H1 (cell line): ENCODE results near the gene UBAC1. TPM values are rescaled to one million over a fixed set of nuclear protein-coding genes. Genes with fewer than 3 reads are reported as not detected.

ENCODE experiments used
- CTCF ChIA-PET: fragments of 300-600 bp; sonication (Branson Sonifier 250); formaldehyde crosslinking; loops from one replicate; lab custom pipeline; 2021; ENCODE audit not compliant: partially characterized antibody; lab: Charles Lee
- POLR2A ChIA-PET: fragments of 300-600 bp; sonication (Branson Sonifier 250); formaldehyde crosslinking; loops from one replicate; lab custom pipeline; 2021; ENCODE audit warnings: inconsistent platforms; ENCODE audit not compliant: partially characterized antibody; lab: Charles Lee
- DNase-seq, 2 experiments: peaks; one replicate each; pipeline versions ENCODE4 v3.0.0 to v3.0.0-alpha.2; 2010 to 2022; ENCODE audit warnings: low spot score in 2 of 2, low read depth in 1 of 2, mixed read lengths in 1 of 2
- FAIRE-seq: peaks from 2 replicates; lab custom pipeline; 2011; peaks lifted over from hg19 to GRCh38; lab: Jason Lieb, UNC
- H2AFZ ChIP-seq: 2 replicates; pipeline ENCODE4 v1.8.1; 2012; ENCODE audit warnings: low read length, inconsistent platforms
- H2AK5ac ChIP-seq: 2 replicates; pipeline ENCODE4 v1.6.1; 2013; ENCODE audit warnings: low read depth, low read length
- H2BK120ac ChIP-seq: replicated peaks from 2 replicates; pipeline ENCODE3; 2013; ENCODE audit warnings: low read depth, low read length, inconsistent platforms
- H2BK12ac ChIP-seq: 2 replicates; pipeline ENCODE4 v1.6.1; 2013; ENCODE audit warnings: low read depth, low read length
- H2BK15ac ChIP-seq: 2 replicates; pipeline ENCODE4 v1.6.1; 2013; ENCODE audit warnings: low read length
- H2BK20ac ChIP-seq: 2 replicates; pipeline ENCODE4 v1.6.1; 2013; ENCODE audit warnings: low read length
- H2BK5ac ChIP-seq: 2 replicates; pipeline ENCODE4 v1.6.1; 2013; ENCODE audit warnings: low read depth, low read length
- H3K14ac ChIP-seq: 2 replicates; pipeline ENCODE4 v1.6.1; 2013; ENCODE audit warnings: inconsistent platforms; ENCODE audit not compliant: insufficient read length
- H3K18ac ChIP-seq: 2 replicates; pipeline ENCODE4 v1.6.1; 2013; ENCODE audit warnings: low read length; ENCODE audit errors: extremely low read depth
- H3K23ac ChIP-seq: 2 replicates; pipeline ENCODE4 v1.6.1; 2013; ENCODE audit warnings: inconsistent platforms; ENCODE audit not compliant: insufficient read length
- H3K23me2 ChIP-seq: 2 replicates; pipeline ENCODE4 v1.6.1; 2013; ENCODE audit warnings: low read depth, low read length
- H3K27ac ChIP-seq: 2 replicates; pipeline ENCODE4 v1.6.1; 2011; ENCODE audit warnings: low read depth, low read length, inconsistent platforms
- H3K27me3 ChIP-seq, 4 experiments: replicated peaks in 1 of 4; 1 replicate in 1 of 4; 2 replicates in 3 of 4; pipeline versions ENCODE4 v1.6.1 to v1.8.1; 2011 to 2013; ENCODE audit warnings: low read length in 3 of 4, mild to moderate bottlenecking in 3 of 4, inconsistent platforms in 2 of 4, mixed read lengths in 2 of 4, moderate library complexity in 1 of 4; ENCODE audit not compliant: control insufficient read depth in 3 of 4, insufficient read depth in 3 of 4; ENCODE audit errors: extremely low read depth in 1 of 4
- H3K36me3 ChIP-seq, 4 experiments: 2 replicates each; pipeline versions ENCODE4 v1.6.1 to v1.8.1; 2011 to 2013; ENCODE audit warnings: mild to moderate bottlenecking in 4 of 4, low read length in 3 of 4, moderate library complexity in 2 of 4, control low read depth in 1 of 4, inconsistent platforms in 1 of 4; ENCODE audit not compliant: insufficient read depth in 4 of 4, control insufficient read depth in 2 of 4
- H3K4ac ChIP-seq: replicated peaks from 2 replicates; pipeline ENCODE3; 2013; ENCODE audit warnings: low read length, low read depth, mixed read lengths, inconsistent platforms; ENCODE audit not compliant: insufficient read length
- H3K4me1 ChIP-seq, 4 experiments: replicated peaks in 1 of 4; 1 replicate in 1 of 4; 2 replicates in 3 of 4; pipeline versions ENCODE4 v1.6.1 to v1.8.1; 2011 to 2013; ENCODE audit warnings: low read length in 3 of 4, inconsistent platforms in 2 of 4, mixed read lengths in 1 of 4; ENCODE audit not compliant: insufficient read depth in 4 of 4, control insufficient read depth in 3 of 4
- H3K4me2 ChIP-seq, 2 experiments: 2 replicates each; pipeline versions ENCODE4 v1.6.1 to v1.8.1; 2011 to 2013; ENCODE audit warnings: low read depth in 2 of 2, low read length in 2 of 2, control low read depth in 1 of 2, inconsistent platforms in 1 of 2, mild to moderate bottlenecking in 1 of 2; ENCODE audit not compliant: insufficient read depth in 1 of 2
- H3K4me3 ChIP-seq, 4 experiments: fragments of 200-600, 300-600 bp in 1 of 4; sonication (generic), shearing (Covaris generic), sonication (Bioruptor Twin) in 1 of 4; 2 replicates each; pipeline versions ENCODE4 v1.5.1 to v1.8.1; 2011 to 2016; ENCODE audit warnings: low read length in 4 of 4, low read depth in 3 of 4, control low read depth in 2 of 4, inconsistent platforms in 2 of 4, mild to moderate bottlenecking in 2 of 4, mixed read lengths in 1 of 4, moderate library complexity in 1 of 4; ENCODE audit not compliant: insufficient read depth in 2 of 4; ENCODE audit errors: extremely low read depth in 1 of 4
- H3K56ac ChIP-seq: replicated peaks from 2 replicates; pipeline ENCODE3; 2013; ENCODE audit warnings: low read depth, mild to moderate bottlenecking, mixed read lengths, low read length, inconsistent platforms; ENCODE audit not compliant: insufficient read length
- H3K79me1 ChIP-seq: 2 replicates; pipeline ENCODE4 v1.6.1; 2013; ENCODE audit warnings: low read depth, low read length, control low read depth
- H3K79me2 ChIP-seq, 2 experiments: 2 replicates each; pipeline versions ENCODE4 v1.6.1 to v1.8.1; 2012 to 2013; ENCODE audit warnings: low read length in 2 of 2, mild to moderate bottlenecking in 2 of 2, inconsistent platforms in 1 of 2; ENCODE audit not compliant: insufficient read depth in 2 of 2, control insufficient read depth in 1 of 2
- H3K9ac ChIP-seq, 4 experiments: replicated peaks in 1 of 4; 1 replicate in 1 of 4; 2 replicates in 3 of 4; pipeline versions ENCODE4 v1.6.1 to v1.8.1; 2011 to 2013; ENCODE audit warnings: low read depth in 3 of 4, low read length in 3 of 4, control low read depth in 2 of 4, mild to moderate bottlenecking in 2 of 4, moderate library complexity in 2 of 4, inconsistent platforms in 1 of 4; ENCODE audit errors: extremely low read depth in 1 of 4
- H3K9me3 ChIP-seq, 2 experiments: 2 replicates each; pipeline versions ENCODE4 v1.6.1 to v1.8.1; 2012 to 2013; ENCODE audit warnings: mild to moderate bottlenecking in 2 of 2, moderate library complexity in 2 of 2, control low read depth in 1 of 2, inconsistent platforms in 1 of 2, low read depth in 1 of 2, low read length in 1 of 2, mixed read lengths in 1 of 2; ENCODE audit not compliant: insufficient read depth in 2 of 2
- H4K20me1 ChIP-seq, 2 experiments: replicated peaks in 1 of 2; 2 replicates each; pipeline versions ENCODE3 to v1.8.1; 2011 to 2013; ENCODE audit warnings: inconsistent platforms in 2 of 2, low read length in 2 of 2, mild to moderate bottlenecking in 1 of 2; ENCODE audit not compliant: insufficient read depth in 2 of 2, control insufficient read depth in 1 of 2
- H4K5ac ChIP-seq: 2 replicates; pipeline ENCODE4 v1.6.1; 2013; ENCODE audit warnings: low read length, low read depth, mixed read lengths, inconsistent platforms; ENCODE audit not compliant: insufficient read length
- H4K8ac ChIP-seq: 2 replicates; pipeline ENCODE4 v1.8.0; 2013; ENCODE audit warnings: mild to moderate bottlenecking, moderate library complexity, low read length, inconsistent platforms; ENCODE audit not compliant: insufficient read depth; ENCODE audit errors: extremely low read depth
- H4K91ac ChIP-seq: replicated peaks from 2 replicates; pipeline ENCODE3; 2013; ENCODE audit warnings: low read length, mixed read lengths, inconsistent platforms; ENCODE audit not compliant: insufficient read length
- CEBPB ChIP-seq: IDR thresholded peaks from 2 replicates; pipeline ENCODE4 v1.6.1; 2012; ENCODE audit warnings: low read depth, low read length
- EP300 ChIP-seq, 2 experiments: IDR thresholded peaks; 1 replicate in 1 of 2; 2 replicates in 1 of 2; pipeline ENCODE4 v1.6.1; 2011 to 2012; ENCODE audit warnings: low read depth in 2 of 2, low read length in 2 of 2, mild to moderate bottlenecking in 2 of 2, borderline replicate concordance in 1 of 2, inconsistent platforms in 1 of 2, moderate library complexity in 1 of 2
- JUND ChIP-seq: IDR thresholded peaks from 2 replicates; pipeline ENCODE4 v1.6.1; 2011; ENCODE audit warnings: mild to moderate bottlenecking, improper control_type of control experiment, low read length
- NANOG ChIP-seq: IDR thresholded peaks from 2 replicates; pipeline ENCODE4 v1.6.1; 2011; ENCODE audit warnings: low read length, low read depth, mild to moderate bottlenecking, inconsistent platforms; ENCODE audit not compliant: insufficient read depth, poor library complexity, severe bottlenecking
- POU5F1 ChIP-seq: IDR thresholded peaks from 2 replicates; pipeline ENCODE4 v1.6.1; 2011; ENCODE audit warnings: low read depth, mild to moderate bottlenecking, low read length, moderate library complexity
- TCF12 ChIP-seq: IDR thresholded peaks from 2 replicates; pipeline ENCODE4 v1.6.1; 2011; ENCODE audit warnings: low read depth, mild to moderate bottlenecking, low read length
- USF2 ChIP-seq: IDR thresholded peaks from 2 replicates; pipeline ENCODE4 v1.6.1; 2011; ENCODE audit warnings: low read length, improper control_type of control experiment
- YY1 ChIP-seq: IDR thresholded peaks from 2 replicates; pipeline ENCODE4 v1.6.1; 2011; ENCODE audit warnings: low read depth, mild to moderate bottlenecking, low read length
- WGBS, 2 experiments: shearing (Covaris generic) in 1 of 2; methylation state at CpG; one replicate each; pipeline versions ENCODE4 v1.1.6 to v1.1.7; 2013 to 2015; ENCODE audit warnings: low lambda C conversion rate in 2 of 2, mixed read lengths in 2 of 2, inconsistent platforms in 1 of 2, low coverage in 1 of 2, missing lambda C conversion rate in 1 of 2; ENCODE audit not compliant: insufficient replicate concordance in 2 of 2, insufficient coverage in 1 of 2, insufficient read length in 1 of 2; ENCODE audit errors: extremely low coverage in 1 of 2, missing lambda C conversion rate in 1 of 2; 5-methylcytosine and 5-hydroxymethylcytosine counted together
- polyA plus RNA-seq, 7 experiments: library from polyadenylated mRNA; depleted of rRNA in 3 of 7; stranded (reverse) in 5 of 7; unstranded in 2 of 7; fragments of >200 nt in 5 of 7; fragments of 200-250 nt in 2 of 7; gene quantifications; 1 replicate in 5 of 7; 2 replicates in 1 of 7; 4 replicates in 1 of 7; pipeline versions ENCODE4 v1.2.1 to v1.2.3, GENCODE V29; 2011 to 2013; ENCODE audit warnings: missing spikeins in 2 of 7, mixed read lengths in 2 of 7
- total RNA-seq: library from RNA; stranded (reverse); fragmentation: NEBNext Ultra II Directional; extraction: Animal tissue kit (Norgen Biotek cat#: 25700); gene quantifications from 2 replicates; pipeline ENCODE4 v1.2.1, GENCODE V29; 2021
- TF ChIP-seq, protein P1 (sequence below): IDR thresholded peaks from 2 replicates; pipeline ENCODE4 v1.6.1; 2012; ENCODE audit warnings: inconsistent platforms

Gene UBAC1
- total and polyA plus RNA-seq, 2 of the 8 experiments (the other 6 are each of a cell fraction or from before 2014, with no cell fraction given): 59.3 to 85.2 TPM

DNA sequence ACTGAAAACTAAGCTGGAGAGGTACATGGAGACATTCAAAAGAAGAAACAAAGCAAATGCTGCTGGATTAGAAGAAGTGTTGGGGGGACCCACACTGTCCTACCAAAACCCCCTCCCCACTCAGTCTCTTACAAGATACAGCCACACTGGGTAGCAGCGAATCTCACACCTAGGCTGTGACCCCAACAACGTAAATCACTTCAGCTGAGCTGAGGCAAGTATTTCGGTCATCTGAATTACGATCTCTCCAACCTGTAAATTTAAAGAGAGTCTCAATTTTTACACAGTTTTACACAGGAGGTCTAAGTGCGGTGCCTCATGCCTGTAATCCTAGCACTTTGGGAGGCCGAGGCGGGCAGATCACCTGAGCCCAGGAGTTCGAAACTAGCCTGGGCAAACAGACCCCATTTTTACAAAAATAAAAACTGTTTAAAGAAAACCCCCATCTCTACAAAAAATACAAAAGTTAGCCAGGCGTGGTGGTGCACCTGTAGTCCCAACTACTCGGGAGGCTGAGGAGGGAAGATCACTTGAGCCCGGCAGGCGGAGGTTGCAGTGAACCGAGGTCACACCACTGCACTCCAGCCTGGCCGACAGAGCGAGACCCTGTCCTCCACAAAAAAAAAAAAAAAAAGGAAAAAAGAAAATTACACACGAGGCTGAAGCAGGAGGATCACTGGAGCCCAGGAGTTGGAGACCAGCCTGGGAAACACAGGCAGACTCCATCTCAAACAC lies 57.2 kb downstream of the UBAC1 start:
- no peak overlapping the region for H3K23ac ChIP-seq
- peak overlapping the region; percentile 31; the same call in 1 of the 2 replicates for H2BK15ac ChIP-seq
- peak overlapping the region in 1 of 2 experiments; percentile 68; a peak in 2 of 4 replicates for H3K4me2 ChIP-seq
- H2BK5ac ChIP-seq: no peak overlapping the region
- DNase-seq (no peak), FAIRE-seq (no peak)
- H3K4me3 ChIP-seq: peak overlapping the region in 1 of 4 experiments; percentile 14; a peak in 2 of 8 replicates
- peaks cover 0 to 3% (median 1%) of the 10 kb centered on the region in 4 experiments; a peak in 3 of 7 replicates for H3K27me3 ChIP-seq
- CTCF ChIA-PET: interaction anchor here (0.6 to 1.6 kb wide), 3 partner anchors 38 to 72 kb away, joined by 3 to 4 read pairs (median 4); no protein-coding TSS in a partner anchor
- H4K8ac ChIP-seq: no peak overlapping the region
- no peak overlapping the region for H2BK20ac ChIP-seq
- H3K9me3 ChIP-seq: no peaks in the 10 kb centered on the region; a peak in 1 of 4 replicates
- H3K27ac ChIP-seq: no peak overlapping the region
- H3K79me2 ChIP-seq: peaks cover 63 to 80% of the 10 kb centered on the region in 2 experiments
- H2AFZ ChIP-seq: no peak overlapping the region
- no peak overlapping the region for H2AK5ac ChIP-seq
- H3K79me1 ChIP-seq: peaks cover 20% of the 10 kb centered on the region
- peaks cover 14 to 29% of the 10 kb centered on the region in 2 experiments for H4K20me1 ChIP-seq
- POLR2A ChIA-PET: no interaction called here
- peaks cover 13 to 15% (median 13%) of the 10 kb centered on the region in 4 experiments for H3K4me1 ChIP-seq
- H3K23me2 ChIP-seq: peaks cover 3% of the 10 kb centered on the region
- H4K91ac ChIP-seq: no peak overlapping the region
- H3K9ac ChIP-seq: no peak overlapping the region
- H3K36me3 ChIP-seq: peaks cover 0 to 5% (median 0%) of the 10 kb centered on the region in 4 experiments; a peak in 2 of 8 replicates
- no peak overlapping the region for H2BK120ac ChIP-seq
- no peak overlapping the region for H3K14ac ChIP-seq
- H3K56ac ChIP-seq: no peak overlapping the region
- no peak overlapping the region for H2BK12ac ChIP-seq
- no peak overlapping the region for H4K5ac ChIP-seq
- no peak overlapping the region for H3K4ac ChIP-seq
- peak overlapping the region; percentile 71; the same call in 1 of the 2 replicates for H3K18ac ChIP-seq
- 90% methylated on average over 11 of the region's 16 CpGs; no CpG with 5 or more reads in 1 of the 2 experiments for WGBS, 2 experiments
- no peak for TF ChIP-seq YY1
- TF ChIP-seq NANOG: no peak
- no peak for TF ChIP-seq TCF12
- no peak for TF ChIP-seq JUND
- TF ChIP-seq POU5F1: no peak
- TF ChIP-seq, protein P1, sequence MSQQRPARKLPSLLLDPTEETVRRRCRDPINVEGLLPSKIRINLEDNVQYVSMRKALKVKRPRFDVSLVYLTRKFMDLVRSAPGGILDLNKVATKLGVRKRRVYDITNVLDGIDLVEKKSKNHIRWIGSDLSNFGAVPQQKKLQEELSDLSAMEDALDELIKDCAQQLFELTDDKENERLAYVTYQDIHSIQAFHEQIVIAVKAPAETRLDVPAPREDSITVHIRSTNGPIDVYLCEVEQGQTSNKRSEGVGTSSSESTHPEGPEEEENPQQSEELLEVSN: no peak
- no peak for TF ChIP-seq USF2
- TF ChIP-seq CEBPB: no peak
- TF ChIP-seq EP300 (IDR thresholded peaks at IDR 0.05; ENCODE audit: borderline replicate concordance in 1 of 2, low read depth in 2 of 2, low read length in 2 of 2): no peak
